GM23248 (cell line): ENCODE results near the gene CST4. TPM values are rescaled to one million over a fixed set of nuclear protein-coding genes. Genes with fewer than 3 reads are reported as not detected.
"Not testable (repeated sequence)": the region's sequence is repeated elsewhere in the genome, so short reads cannot be mapped to it uniquely, and the experiment has no call there.

Source experiments
- DNase-seq: peaks from one replicate; pipeline ENCODE4 v3.0.0-alpha.2; 2015
- H2AFZ ChIP-seq: fragments of 200-600 bp; sonication (generic); 2 replicates; pipeline ENCODE4 v1.6.1; 2016; ENCODE audit warnings: antibody characterized with exemption
- H3F3A ChIP-seq: fragments of 200-600 bp; sonication (generic); 2 replicates; pipeline ENCODE4 v1.6.1; 2016; ENCODE audit warnings: mild to moderate bottlenecking, antibody characterized with exemption, mixed run types; ENCODE audit not compliant: insufficient read depth
- H3K27ac ChIP-seq: fragments of 200-600 bp; sonication (generic); 2 replicates; pipeline ENCODE4 v1.5.1; 2016; ENCODE audit warnings: mild to moderate bottlenecking
- H3K27me3 ChIP-seq: fragments of 200-600 bp; sonication (generic); replicated peaks from 2 replicates; pipeline ENCODE4 v1.6.1; 2016; ENCODE audit warnings: mild to moderate bottlenecking; ENCODE audit not compliant: insufficient read depth
- H3K36me3 ChIP-seq: fragments of 200-600 bp; sonication (generic); 2 replicates; pipeline ENCODE4 v1.6.1; 2016; ENCODE audit warnings: low read depth, mild to moderate bottlenecking
- H3K4me1 ChIP-seq: fragments of 200-600 bp; sonication (generic); 2 replicates; pipeline ENCODE4 v1.6.1; 2016; ENCODE audit warnings: mild to moderate bottlenecking; ENCODE audit not compliant: insufficient read depth
- H3K4me2 ChIP-seq: fragments of 200-600 bp; sonication (generic); one replicate; pipeline ENCODE4 v1.6.1; 2016; ENCODE audit warnings: mild to moderate bottlenecking; ENCODE audit not compliant: unreplicated experiment
- H3K4me3 ChIP-seq: fragments of 200-600 bp; sonication (generic); 2 replicates; pipeline ENCODE4 v1.5.1; 2016; ENCODE audit warnings: mild to moderate bottlenecking
- H3K79me2 ChIP-seq: fragments of 200-600 bp; sonication (generic); 2 replicates; pipeline ENCODE4 v1.6.1; 2016; ENCODE audit warnings: mild to moderate bottlenecking; ENCODE audit not compliant: insufficient read depth
- H3K9ac ChIP-seq: fragments of 200-600 bp; sonication (generic); 2 replicates; pipeline ENCODE4 v1.6.1; 2016; ENCODE audit warnings: mild to moderate bottlenecking
- H3K9me2 ChIP-seq: fragments of 200-600 bp; sonication (generic); 2 replicates; pipeline ENCODE4 v1.6.1; 2016; ENCODE audit warnings: mixed run types, mild to moderate bottlenecking, moderate library complexity; ENCODE audit not compliant: insufficient read depth
- H3K9me3 ChIP-seq: fragments of 200-600 bp; sonication (generic); one replicate; pipeline ENCODE4 v1.6.1; 2017; ENCODE audit warnings: low read depth
- H4K20me1 ChIP-seq: fragments of 200-600 bp; sonication (generic); 2 replicates; pipeline ENCODE4 v1.6.0; 2016; ENCODE audit not compliant: insufficient read depth
- EZH2 ChIP-seq: fragments of 200-600 bp; sonication (generic); IDR thresholded peaks from 2 replicates; pipeline ENCODE4 v1.6.1; 2018; ENCODE audit warnings: antibody characterized with exemption, mild to moderate bottlenecking; ENCODE audit not compliant: insufficient read depth, poor library complexity, severe bottlenecking
- EZH2phosphoT487 ChIP-seq: fragments of 200-600 bp; sonication (generic); IDR thresholded peaks from 2 replicates; pipeline ENCODE4 v1.6.1; 2018; ENCODE audit warnings: antibody characterized with exemption, moderate library complexity, mild to moderate bottlenecking, low read depth; ENCODE audit not compliant: insufficient read depth
- WGBS, 2 experiments: methylation state at CpG; one replicate each; pipeline ENCODE4 v1.1.6; 2015 to 2017; ENCODE audit warnings: low lambda C conversion rate in 2 of 2, low coverage in 1 of 2; ENCODE audit errors: missing lambda C conversion rate in 2 of 2; 5-methylcytosine and 5-hydroxymethylcytosine counted together
- in situ Hi-C: fragments of 300-500 bp; cut with MboI; formaldehyde crosslinking; loops from 2 replicates; pipeline ENCODE4 v1.15.0; 2020
- polyA plus RNA-seq: library from polyadenylated mRNA; unstranded; fragments of >200 nt; fragmentation: Nextera tagmentation; extraction: Ambion mirVana; gene quantifications from 2 replicates; pipeline ENCODE4 v1.2.1, GENCODE V29; 2016
- total RNA-seq: library from RNA; depleted of rRNA; stranded (reverse); fragments of >200 nt; shearing (Covaris generic); gene quantifications from 2 replicates; pipeline ENCODE4 v1.2.3, GENCODE V29; 2014

CST4 gene
- total and polyA plus RNA-seq, 2 experiments from 2014 or later = not detected

- H3K4me3 ChIP-seq, DNase-seq, H3K9me2 ChIP-seq, H3K9ac ChIP-seq, H3K4me1 ChIP-seq, H3K79me2 ChIP-seq, H3K27ac ChIP-seq, H3K4me2 ChIP-seq, H3K36me3 ChIP-seq, H2AFZ ChIP-seq, H3F3A ChIP-seq, H3K9me3 ChIP-seq, H4K20me1 ChIP-seq: not testable (repeated sequence)
- peaks cover 25% of the 10 kb centered on the region for H3K27me3 ChIP-seq
- in situ Hi-C loops = loop anchor here (25.0 kb wide), 1 partner anchor 293 kb away; the partner anchor contains the start of gene GGTLC1
- 83 to 87% methylated on average over 12 of the region's 12 CpGs for WGBS, 2 experiments
These were observed 5.6 kb upstream of the CST4 start for GRCh38 chr20:23694178-23695067.

- H3K9ac ChIP-seq, H3K36me3 ChIP-seq, H3K79me2 ChIP-seq, H3K4me3 ChIP-seq, H4K20me1 ChIP-seq, H3K9me2 ChIP-seq, H3K4me1 ChIP-seq, H3K27ac ChIP-seq, H2AFZ ChIP-seq, H3K9me3 ChIP-seq, H3F3A ChIP-seq: not testable (repeated sequence)
- Histone ChIP-seq H3K4me2 (peak overlapping the region; percentile 11), H3K27me3 (peaks cover 14% of the 10 kb centered on the region; the same call in 1 of the 2 replicates)
- DNase-seq = peak; percentile 77
- 15 to 21% methylated on average over 10 of the region's 10 CpGs for WGBS, 2 experiments
- in situ Hi-C loops = loop anchor here (25.0 kb wide), 1 partner anchor 294 kb away; the partner anchor contains the start of gene GGTLC1
These were observed 4.1 kb upstream of the CST4 start for GRCh38 chr20:23692725-23693619.

GRCh38 chr20:23691675-23692074 is 2.8 kb upstream of the CST4 start:
- no peaks in the 10 kb centered on the region for H3K9me2 ChIP-seq
- H3K4me1 ChIP-seq = peaks cover 6% of the 10 kb centered on the region
- no peaks in the 10 kb centered on the region for H3K36me3 ChIP-seq
- in situ Hi-C loops = loop anchor here (25.0 kb wide), 1 partner anchor 296 kb away; the partner anchor contains the start of gene GGTLC1
- no peak overlapping the region for H2AFZ ChIP-seq
- 92% methylated on average over 3 of the region's 3 CpGs for WGBS, 2 experiments
- H3K79me2 ChIP-seq = no peaks in the 10 kb centered on the region
- H3K4me2 ChIP-seq = no peak overlapping the region
- H3K27ac ChIP-seq = no peak overlapping the region
- H3K9ac ChIP-seq = no peak overlapping the region
- H3K9me3 ChIP-seq = no peaks in the 10 kb centered on the region
- peak; percentile 22 for DNase-seq
- TF ChIP-seq EZH2 = no peak
- H3K4me3 ChIP-seq = no peak overlapping the region
- no peaks in the 10 kb centered on the region for H3F3A ChIP-seq
- H3K27me3 ChIP-seq = 0 out of 2 replicates have a peak, but pooled peaks cover 11% of the 10 kb centered on the region
- no peaks in the 10 kb centered on the region for H4K20me1 ChIP-seq

- Histone ChIP-seq H3K9ac (no peak overlapping the region), H3K9me2 (no peaks in the 10 kb centered on the region), H3K36me3 (no peaks in the 10 kb centered on the region), H3K4me2 (no peak overlapping the region), H3K4me3 (no peak overlapping the region), H3K4me1 (peaks cover 6% of the 10 kb centered on the region), H2AFZ (no peak overlapping the region), H3K27ac (no peak overlapping the region), H3K27me3 (0 out of 2 replicates have a peak, but pooled peaks cover 3% of the 10 kb centered on the region), H3K9me3 (no peaks in the 10 kb centered on the region), H3F3A (no peaks in the 10 kb centered on the region), H4K20me1 (no peaks in the 10 kb centered on the region), H3K79me2 (no peaks in the 10 kb centered on the region)
- in situ Hi-C loops = loop anchor here (25.0 kb wide), 1 partner anchor 297 kb away; the partner anchor contains the start of gene GGTLC1
- TF ChIP-seq EZH2phosphoT487 (no peak), EZH2 (no peak)
- 91 to 93% methylated on average over 8 of the region's 8 CpGs for WGBS, 2 experiments
- DNase-seq = no peak
These were observed 1.7 kb upstream of the CST4 start for GRCh38 chr20:23690581-23690980.
